ENCODE data around the gene SERPINA3. TPM values are rescaled to one million over a fixed set of nuclear protein-coding genes. Genes with fewer than 3 reads are reported as not detected.

The SERPINA3 gene
- total RNA-seq, 1 experiment from 2014 or later = 2,914 TPM

- DNase-seq = no peak
- Mint-ChIP-seq H3K27me3 (ENCODE audit: unreplicated experiment) (peaks cover 29% of the 10 kb centered on the region), H3K4me3 (ENCODE audit: low read depth, unreplicated experiment) (no peak overlapping the region), H3K4me1 (ENCODE audit: low read depth, unreplicated experiment) (no peaks in the 10 kb centered on the region), H3K9me3 (ENCODE audit: low read depth, unreplicated experiment) (no peaks in the 10 kb centered on the region), H3K27ac (ENCODE audit: unreplicated experiment) (no peak overlapping the region), H3K36me3 (ENCODE audit: insufficient read depth, unreplicated experiment) (no peaks in the 10 kb centered on the region)
- CTCF ChIA-PET = no interaction called here
- intact Hi-C loops (cut with micrococcal nuclease; ENCODE audit: unreplicated experiment) = no loop called here
- TF ChIP-seq CTCF (IDR thresholded peaks at IDR 0.05; ENCODE audit: unreplicated experiment) = no peak
- no TSS peak for BruUV-seq (replicated peaks)
Observed at GRCh38 chr14:94665121-94665520, 52.9 kb downstream of the SERPINA3 start.

GRCh38 chr14:94665544-94665943 is 53.4 kb downstream of the SERPINA3 start:
- no peak overlapping the region for H3K27ac Mint-ChIP-seq (ENCODE audit: unreplicated experiment)
- no TSS peak for BruUV-seq (replicated peaks)

GRCh38 chr14:94670692-94671285 is 58.6 kb downstream of the SERPINA3 start:
- Mint-ChIP-seq H3K4me1 (ENCODE audit: low read depth, unreplicated experiment) (no peaks in the 10 kb centered on the region), H3K36me3 (ENCODE audit: insufficient read depth, unreplicated experiment) (no peaks in the 10 kb centered on the region), H3K9me3 (ENCODE audit: low read depth, unreplicated experiment) (no peaks in the 10 kb centered on the region), H3K27me3 (ENCODE audit: unreplicated experiment) (peaks cover 8% of the 10 kb centered on the region), H3K4me3 (ENCODE audit: low read depth, unreplicated experiment) (no peak overlapping the region), H3K27ac (ENCODE audit: unreplicated experiment) (no peak overlapping the region)
- TF ChIP-seq CTCF (IDR thresholded peaks at IDR 0.05; ENCODE audit: unreplicated experiment) = no peak
- CTCF ChIA-PET = no interaction called here
- no TSS peak for BruUV-seq (replicated peaks)
- DNase-seq = no peak
- intact Hi-C loops (cut with micrococcal nuclease; ENCODE audit: unreplicated experiment) = no loop called here

More at GRCh38 chr14:94665544-94665943, 53.4 kb downstream of the SERPINA3 start:
- no peak for TF ChIP-seq CTCF (IDR thresholded peaks at IDR 0.05; ENCODE audit: unreplicated experiment)
- Mint-ChIP-seq H3K9me3 (ENCODE audit: low read depth, unreplicated experiment) (no peaks in the 10 kb centered on the region), H3K27me3 (ENCODE audit: unreplicated experiment) (peaks cover 25% of the 10 kb centered on the region), H3K4me3 (ENCODE audit: low read depth, unreplicated experiment) (no peak overlapping the region), H3K4me1 (ENCODE audit: low read depth, unreplicated experiment) (no peaks in the 10 kb centered on the region), H3K36me3 (ENCODE audit: insufficient read depth, unreplicated experiment) (no peaks in the 10 kb centered on the region)
- DNase-seq = no peak
- CTCF ChIA-PET = no interaction called here
- intact Hi-C loops (cut with micrococcal nuclease; ENCODE audit: unreplicated experiment) = no loop called here

- no peak for DNase-seq
- Mint-ChIP-seq H3K4me3 (ENCODE audit: low read depth, unreplicated experiment) (no peak overlapping the region), H3K27me3 (ENCODE audit: unreplicated experiment) (peaks cover 12% of the 10 kb centered on the region), H3K4me1 (ENCODE audit: low read depth, unreplicated experiment) (no peaks in the 10 kb centered on the region), H3K36me3 (ENCODE audit: insufficient read depth, unreplicated experiment) (no peaks in the 10 kb centered on the region), H3K27ac (ENCODE audit: unreplicated experiment) (no peak overlapping the region), H3K9me3 (ENCODE audit: low read depth, unreplicated experiment) (no peaks in the 10 kb centered on the region)
- CTCF ChIA-PET = interaction anchor here (0.6 kb wide), 1 partner anchor 73 kb away, joined by 3 read pairs; no protein-coding TSS in a partner anchor
- intact Hi-C loops (cut with micrococcal nuclease; ENCODE audit: unreplicated experiment) = no loop called here
- no peak for TF ChIP-seq CTCF (IDR thresholded peaks at IDR 0.05; ENCODE audit: unreplicated experiment)
- no TSS peak for BruUV-seq (replicated peaks)
Observed at GRCh38 chr14:94671870-94672444, 59.8 kb downstream of the SERPINA3 start.

All from Calu3 (cell line).